Measurements from ENCODE around the gene DOCK7. TPM values are rescaled to one million over a fixed set of nuclear protein-coding genes. Genes with fewer than 3 reads are reported as not detected.

Gene DOCK7
- total and polyA plus RNA-seq, 9 donors = 12.7 to 43.1 (median 38.2) TPM

DNA sequence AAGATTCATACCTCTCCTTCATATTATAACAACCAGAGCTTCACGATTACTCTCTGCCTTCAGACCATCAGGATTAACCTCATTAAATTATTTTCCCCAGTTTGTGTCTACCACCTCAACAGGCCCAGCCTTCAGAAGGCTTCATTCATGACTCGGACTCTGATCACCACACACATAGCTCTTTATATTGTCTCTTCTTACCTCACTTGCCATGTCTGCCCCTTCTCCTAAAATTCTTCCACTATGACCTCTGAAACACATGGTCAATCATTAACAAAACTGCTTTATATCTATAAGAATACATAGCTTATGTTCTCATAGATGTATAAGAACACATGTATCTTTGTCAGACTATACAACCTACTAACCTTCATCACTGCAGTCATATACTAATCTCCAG, 171.6 kb downstream of the DOCK7 start:
- Histone ChIP-seq H3K4me3 (no peak overlapping the region), H3K36me3 (no peaks in the 10 kb centered on the region), H3K4me1 (ENCODE audit: insufficient read depth) (no peaks in the 10 kb centered on the region), H3K9me3 (no peaks in the 10 kb centered on the region), H3K27me3 (no peaks in the 10 kb centered on the region), H3K27ac (no peak overlapping the region)
- intact Hi-C loops (cut with DNase I) = no loop called here
- TF ChIP-seq CTCF (IDR thresholded peaks at IDR 0.05) (no peak), EP300 (IDR thresholded peaks at IDR 0.05) (no peak)
- no peak for DNase-seq
- 76 to 84% (median 81%) methylated on average over 2 of the region's 2 CpGs for WGBS, 3 donors

DNA sequence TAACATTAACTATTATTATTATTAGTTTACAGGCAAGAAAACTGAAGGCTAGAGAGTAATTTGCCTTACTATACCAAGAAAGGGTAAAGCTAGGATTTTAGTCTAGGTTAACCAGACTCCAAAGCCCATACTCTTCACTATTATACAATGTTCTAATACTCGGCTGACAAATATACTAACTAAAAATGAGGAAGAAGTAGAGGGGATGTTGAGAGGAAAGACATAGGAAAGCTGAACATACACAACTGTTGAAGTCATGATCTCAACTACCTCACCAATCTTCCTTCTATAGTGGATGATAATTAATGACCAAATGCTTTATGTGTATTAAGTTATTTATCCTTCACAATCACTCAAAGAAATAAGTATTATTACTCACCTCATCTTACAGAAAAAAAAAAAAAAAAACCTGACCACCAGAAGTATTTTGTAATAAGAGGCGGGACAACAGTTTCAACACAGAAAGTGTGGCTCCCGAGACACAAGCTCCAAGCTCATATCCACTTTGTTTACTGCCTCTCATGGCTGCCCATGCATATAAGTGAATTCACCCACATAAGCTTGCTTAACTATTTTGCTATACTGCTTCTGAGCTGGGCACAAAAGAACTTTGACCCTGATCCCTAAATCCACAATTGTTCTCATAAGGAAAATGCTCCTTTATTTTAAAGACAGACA, 173.3 kb downstream of the DOCK7 start:
- intact Hi-C loops (cut with DNase I) = no loop called here
- TF ChIP-seq CTCF (IDR thresholded peaks at IDR 0.05) = no peak
- no peak for TF ChIP-seq EP300 (IDR thresholded peaks at IDR 0.05)
- no peak for TF ChIP-seq POLR2A (IDR thresholded peaks at IDR 0.05)
- Histone ChIP-seq H3K4me3 (no peak overlapping the region), H3K4me1 (ENCODE audit: insufficient read depth) (no peaks in the 10 kb centered on the region), H3K36me3 (no peaks in the 10 kb centered on the region), H3K9me3 (no peaks in the 10 kb centered on the region), H3K27me3 (no peaks in the 10 kb centered on the region), H3K27ac (no peak overlapping the region)
- DNase-seq = no peak
- 88 to 92% (median 92%) methylated on average over 3 of the region's 3 CpGs for WGBS, 3 donors

- Histone ChIP-seq H3K4me1 (ENCODE audit: insufficient read depth) (no peaks in the 10 kb centered on the region), H3K36me3 (no peaks in the 10 kb centered on the region), H3K9me3 (no peaks in the 10 kb centered on the region), H3K4me3 (no peak overlapping the region), H3K27me3 (no peaks in the 10 kb centered on the region), H3K27ac (no peak overlapping the region)
- intact Hi-C loops (cut with DNase I) = no loop called here
- WGBS, 3 donors = 74 to 88% (median 87%) methylated on average over 4 of the region's 4 CpGs
- no peak for DNase-seq
- TF ChIP-seq CTCF (IDR thresholded peaks at IDR 0.05) = no peak
- no peak for TF ChIP-seq EP300 (IDR thresholded peaks at IDR 0.05)
- TF ChIP-seq POLR2A (IDR thresholded peaks at IDR 0.05) = no peak
Observed at GRCh38 chr1:62513013-62513412, 175.2 kb downstream of the DOCK7 start.

DNA sequence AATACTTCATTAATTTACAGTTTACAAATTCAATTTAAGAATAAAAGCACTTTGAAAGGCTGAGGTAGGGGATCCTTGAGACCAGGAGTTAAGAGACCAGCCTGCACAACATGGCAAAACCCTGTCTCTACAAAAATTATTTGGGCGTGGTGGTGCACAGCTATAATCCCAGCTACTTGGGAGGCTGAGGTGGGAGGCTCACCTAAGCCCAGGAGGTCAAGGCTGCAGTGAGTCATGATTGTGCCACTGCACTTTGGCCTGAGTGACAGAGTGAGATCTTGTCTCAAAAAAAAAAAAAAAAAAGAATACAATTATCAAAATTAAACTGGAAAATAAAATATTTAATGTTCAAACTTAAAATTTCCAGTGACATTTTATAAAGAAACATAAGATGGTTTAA, 179.2 kb downstream of the DOCK7 start:
- no peak for TF ChIP-seq CTCF (IDR thresholded peaks at IDR 0.05)
- TF ChIP-seq EP300 (IDR thresholded peaks at IDR 0.05) = no peak
- TF ChIP-seq POLR2A (IDR thresholded peaks at IDR 0.05) = no peak
- Histone ChIP-seq H3K4me1 (ENCODE audit: insufficient read depth) (no peaks in the 10 kb centered on the region), H3K4me3 (no peak overlapping the region), H3K36me3 (no peaks in the 10 kb centered on the region), H3K9me3 (no peaks in the 10 kb centered on the region), H3K27me3 (no peaks in the 10 kb centered on the region), H3K27ac (no peak overlapping the region)
- intact Hi-C loops (cut with DNase I) = loop anchor here (5.0 to 10.0 kb wide), 2 partner anchors 236 to 238 kb away; no protein-coding TSS in a partner anchor
- 86 to 91% (median 87%) methylated on average over 1 of the region's 1 CpG for WGBS, 3 donors
- no peak for DNase-seq

All from ovary (tissue), 9 donors.